Right lobe of liver (tissue), 6 donors: ENCODE results near the gene MEG3. TPM values are rescaled to one million over a fixed set of nuclear protein-coding genes. Genes with fewer than 3 reads are reported as not detected.

Experiments
- ATAC-seq, 4 donors: fragments of 200-7000 bp; cut with Tn5 transposase; one replicate each; pipeline ENCODE4 v1.9.1; 2020; ENCODE audit warnings: mild to moderate bottlenecking in 4 of 4, moderate library complexity in 4 of 4
- DNase-seq, 3 donors: peaks; one replicate each; pipeline ENCODE4 v3.0.0-alpha.2; 2020
- H3K27ac ChIP-seq, 3 donors: fragments of 200-600 bp; one replicate each; pipeline ENCODE4 v1.8.0; 2022
- H3K27me3 ChIP-seq, 2 donors: fragments of 200-600 bp; one replicate each; pipeline ENCODE4 v1.8.0; 2022
- H3K36me3 ChIP-seq, 4 donors: fragments of 200-600 bp; sonication (generic) in 1 of 4; one replicate each; pipeline versions ENCODE4 v1.5.1 to v1.8.0; 2017 to 2022; ENCODE audit warnings: control low read depth in 1 of 4
- H3K4me1 ChIP-seq, 4 donors: fragments of 200-600 bp; sonication (generic) in 1 of 4; one replicate each; pipeline versions ENCODE4 v1.5.1 to v1.8.0; 2017 to 2022; ENCODE audit warnings: control low read depth in 1 of 4
- H3K4me3 ChIP-seq, 3 donors: fragments of 200-600 bp; one replicate each; pipeline ENCODE4 v1.8.0; 2022
- H3K9me3 ChIP-seq, 4 donors: fragments of 200-600 bp; sonication (generic) in 1 of 4; one replicate each; pipeline versions ENCODE4 v1.5.1 to v1.8.0; 2017 to 2022; ENCODE audit warnings: control low read depth in 1 of 4
- POLR2A ChIP-seq: fragments of 450-650 bp; IDR thresholded peaks from one replicate; pipeline ENCODE4 v1.6.1; 2017; ENCODE audit warnings: antibody characterized with exemption, mild to moderate bottlenecking
- WGBS: methylation state at CpG from one replicate; pipeline ENCODE4 v1.1.6; 2018; ENCODE audit warnings: low coverage, low lambda C conversion rate; ENCODE audit not compliant: insufficient coverage; ENCODE audit errors: missing lambda C conversion rate; 5-methylcytosine and 5-hydroxymethylcytosine counted together
- intact Hi-C, 2 donors: fragments of 100-400 bp; cut with DNase I; formaldehyde crosslinking; loops; one replicate each; pipeline versions ENCODE4 v1.11.2 to v1.14.1; 2022
- total RNA-seq, 6 experiments: library from RNA; depleted of rRNA in 2 of 6; stranded (reverse); fragments of >200 nt in 2 of 6; fragmentation: NEBNext Ultra II Directional in 3 of 6; extraction: Animal tissue kit (Norgen Biotek cat#: 25700) in 3 of 6; gene quantifications; one replicate each; pipeline versions ENCODE4 v1.1.0 to v1.2.4, GENCODE V29; 2016 to 2023
- TF ChIP-seq, protein P1 (sequence below), 4 donors: fragments of 200-600 bp in 3 of 4; fragments of 450-650 bp in 1 of 4; IDR thresholded peaks; one replicate each; pipeline versions ENCODE4 v1.5.1 to v1.8.0; 2016 to 2022; ENCODE audit warnings: antibody characterized with exemption in 4 of 4, mild to moderate bottlenecking in 2 of 4
- donor health status: DM: no; HTN: yes; CAD: no.
- donor health status: DM: no; HTN: no; CAD: no.
- donor health status: DM: no; HTN: no; CAD: no.
- donor health status: DM: no; HTN: yes; CAD: no.
- donor health status: DM: no; HTN: yes; CAD: no.

The MEG3 gene
- total RNA-seq, 6 experiments from 2014 or later: 5.7 to 43.7 (median 23.9) TPM

DNA sequence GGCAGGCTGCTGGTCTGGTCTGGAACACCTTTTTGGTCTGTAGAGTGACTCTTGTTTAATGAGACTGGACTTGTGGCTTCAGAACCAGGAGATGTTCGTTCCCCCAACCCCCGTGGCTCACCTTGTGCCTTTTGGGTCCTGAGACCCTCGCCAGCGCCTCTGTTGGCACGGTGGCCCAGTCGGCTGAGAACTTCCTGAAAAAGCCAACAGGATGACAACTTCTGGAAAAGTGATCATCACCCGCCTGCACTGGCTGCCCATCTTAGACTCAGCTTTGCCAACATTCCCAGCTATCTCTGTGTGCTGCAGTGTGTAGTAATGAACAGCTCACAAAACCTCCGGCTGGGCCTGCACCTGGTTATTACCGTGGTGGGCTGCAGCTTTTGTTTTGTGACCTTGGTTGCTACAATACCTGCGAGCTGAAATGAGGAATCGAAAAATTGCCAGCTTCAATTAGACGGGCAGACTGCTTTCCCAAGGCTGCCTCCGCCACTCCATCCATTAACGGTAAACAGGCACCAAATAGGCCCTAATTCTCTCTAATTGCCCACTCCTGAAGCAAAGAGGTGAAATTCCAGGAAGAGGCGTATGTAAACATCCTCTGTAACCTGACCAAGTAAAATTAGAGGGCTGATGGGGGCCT, 16.0 kb downstream of the MEG3 start:
- intact Hi-C loops: no loop called here
- ATAC-seq: no peak
- H3K9me3 ChIP-seq: no peaks in the 10 kb centered on the region
- DNase-seq: no peak
- H3K27me3 ChIP-seq: no peaks in the 10 kb centered on the region
- TF ChIP-seq, protein P1, sequence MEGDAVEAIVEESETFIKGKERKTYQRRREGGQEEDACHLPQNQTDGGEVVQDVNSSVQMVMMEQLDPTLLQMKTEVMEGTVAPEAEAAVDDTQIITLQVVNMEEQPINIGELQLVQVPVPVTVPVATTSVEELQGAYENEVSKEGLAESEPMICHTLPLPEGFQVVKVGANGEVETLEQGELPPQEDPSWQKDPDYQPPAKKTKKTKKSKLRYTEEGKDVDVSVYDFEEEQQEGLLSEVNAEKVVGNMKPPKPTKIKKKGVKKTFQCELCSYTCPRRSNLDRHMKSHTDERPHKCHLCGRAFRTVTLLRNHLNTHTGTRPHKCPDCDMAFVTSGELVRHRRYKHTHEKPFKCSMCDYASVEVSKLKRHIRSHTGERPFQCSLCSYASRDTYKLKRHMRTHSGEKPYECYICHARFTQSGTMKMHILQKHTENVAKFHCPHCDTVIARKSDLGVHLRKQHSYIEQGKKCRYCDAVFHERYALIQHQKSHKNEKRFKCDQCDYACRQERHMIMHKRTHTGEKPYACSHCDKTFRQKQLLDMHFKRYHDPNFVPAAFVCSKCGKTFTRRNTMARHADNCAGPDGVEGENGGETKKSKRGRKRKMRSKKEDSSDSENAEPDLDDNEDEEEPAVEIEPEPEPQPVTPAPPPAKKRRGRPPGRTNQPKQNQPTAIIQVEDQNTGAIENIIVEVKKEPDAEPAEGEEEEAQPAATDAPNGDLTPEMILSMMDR (IDR thresholded peaks at IDR 0.05): no peak
- TF ChIP-seq POLR2A: no peak
- no peaks in the 10 kb centered on the region for H3K4me1 ChIP-seq
- WGBS: 53% methylated on average over 8 of the region's 15 CpGs
- no peak overlapping the region for H3K27ac ChIP-seq
- H3K36me3 ChIP-seq: no peaks in the 10 kb centered on the region
- H3K4me3 ChIP-seq: no peak overlapping the region

DNA sequence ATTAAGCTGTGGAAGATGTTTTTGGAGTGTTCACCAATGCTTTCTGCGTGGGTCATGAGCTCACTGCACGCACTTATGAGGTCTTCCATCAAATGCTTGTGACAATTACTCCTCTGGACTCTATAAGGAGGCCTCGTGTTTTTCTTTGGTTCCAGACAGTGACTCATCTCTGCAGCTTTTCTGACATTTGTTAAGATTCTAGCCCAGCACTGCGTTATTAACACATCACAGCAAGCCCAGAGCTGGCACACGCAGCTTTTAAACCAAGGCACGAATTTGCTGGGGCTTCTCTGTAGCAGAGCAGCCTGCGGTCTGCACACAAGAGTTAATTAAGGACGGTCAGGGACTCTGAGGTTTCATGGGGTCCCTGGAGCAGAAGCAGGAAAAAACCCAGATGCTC, 16.9 kb downstream of the MEG3 start:
- Histone ChIP-seq H3K4me1 (no peaks in the 10 kb centered on the region), H3K4me3 (no peak overlapping the region), H3K27ac (no peak overlapping the region), H3K36me3 (no peaks in the 10 kb centered on the region), H3K27me3 (no peaks in the 10 kb centered on the region), H3K9me3 (no peaks in the 10 kb centered on the region)
- DNase-seq (no peak), ATAC-seq (no peak)
- intact Hi-C loops: no loop called here
- TF ChIP-seq POLR2A: no peak
- TF ChIP-seq, protein P1 (IDR thresholded peaks at IDR 0.05): no peak
- 39% methylated on average over 8 of the region's 8 CpGs for WGBS

DNA sequence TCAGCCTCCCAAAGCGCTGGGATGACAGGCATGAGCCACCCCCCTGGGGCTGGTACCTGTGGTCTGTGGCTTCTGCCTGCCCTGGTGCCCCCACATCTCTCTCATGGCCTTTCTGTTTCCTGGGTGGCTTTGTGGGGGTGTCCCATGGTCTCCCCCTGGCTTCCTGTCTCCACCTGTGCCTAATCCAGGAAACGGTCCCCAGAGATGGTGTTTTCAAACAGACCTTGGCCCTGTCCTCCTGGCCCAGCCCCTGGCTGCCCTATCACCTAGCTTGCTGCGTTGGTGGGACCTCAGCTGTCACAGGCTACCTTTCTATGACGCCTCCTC, 18.1 kb downstream of the MEG3 start:
- DNase-seq (no peak), ATAC-seq (no peak)
- intact Hi-C loops: no loop called here
- WGBS: 36% methylated on average over 3 of the region's 4 CpGs
- TF ChIP-seq, protein P1 (IDR thresholded peaks at IDR 0.05): no peak
- no peak for TF ChIP-seq POLR2A
- Histone ChIP-seq H3K27me3 (no peaks in the 10 kb centered on the region), H3K36me3 (no peaks in the 10 kb centered on the region), H3K4me1 (no peaks in the 10 kb centered on the region), H3K27ac (no peak overlapping the region), H3K9me3 (no peaks in the 10 kb centered on the region), H3K4me3 (no peak overlapping the region)

DNA sequence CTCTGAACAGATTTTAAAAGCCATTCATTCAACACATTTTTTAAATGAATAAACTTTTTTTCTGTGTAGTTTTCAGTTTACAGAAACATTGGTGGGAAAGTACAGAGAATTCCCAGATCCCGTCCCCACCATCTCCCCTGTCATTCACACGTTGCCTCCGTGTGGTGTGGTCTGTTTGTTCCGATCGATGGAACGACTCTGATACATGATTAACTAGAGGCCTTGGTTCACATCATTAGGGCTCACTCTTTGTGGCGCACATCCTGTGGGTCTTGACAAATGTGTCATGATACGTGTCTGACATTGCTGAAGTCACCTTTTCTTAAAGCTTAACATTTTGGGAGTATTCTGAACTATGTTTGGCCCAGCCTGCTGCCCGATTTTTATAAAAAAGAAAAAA, 18.5 kb downstream of the MEG3 start:
- TF ChIP-seq, protein P1 (IDR thresholded peaks at IDR 0.05): no peak
- no peak for TF ChIP-seq POLR2A
- intact Hi-C loops: no loop called here
- Histone ChIP-seq H3K27me3 (no peaks in the 10 kb centered on the region), H3K4me1 (no peaks in the 10 kb centered on the region), H3K27ac (no peak overlapping the region), H3K4me3 (no peak overlapping the region), H3K9me3 (no peaks in the 10 kb centered on the region), H3K36me3 (no peaks in the 10 kb centered on the region)
- no peak for ATAC-seq
- WGBS: 27% methylated on average over 9 of the region's 9 CpGs
- no peak for DNase-seq

DNA sequence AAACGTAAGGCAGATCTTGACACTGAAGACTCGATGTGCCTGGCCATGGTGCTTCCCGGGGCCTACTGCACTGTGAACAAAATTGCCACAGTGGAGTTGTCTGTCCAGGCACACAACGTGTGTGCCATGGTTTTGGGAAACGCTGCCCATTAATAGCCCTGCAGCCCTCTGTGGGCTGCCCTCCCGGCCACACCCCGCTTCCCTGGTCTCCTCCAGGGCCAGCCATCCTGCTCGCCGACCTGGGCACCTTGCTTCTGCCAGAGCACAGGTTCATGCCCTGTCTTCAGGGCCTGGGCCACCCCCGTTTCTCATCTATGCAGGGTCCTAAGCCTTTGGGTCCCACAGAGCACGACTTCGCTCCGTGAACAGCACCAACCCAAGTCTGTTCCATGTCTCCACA, 18.9 kb downstream of the MEG3 start:
- no peaks in the 10 kb centered on the region for H3K36me3 ChIP-seq
- TF ChIP-seq POLR2A: no peak
- TF ChIP-seq, protein P1 (IDR thresholded peaks at IDR 0.05): no peak
- ATAC-seq (no peak), DNase-seq (no peak)
- H3K27me3 ChIP-seq: no peaks in the 10 kb centered on the region
- no peaks in the 10 kb centered on the region for H3K4me1 ChIP-seq
- WGBS: 72% methylated on average over 4 of the region's 13 CpGs
- H3K9me3 ChIP-seq: no peaks in the 10 kb centered on the region
- intact Hi-C loops: no loop called here
- H3K27ac ChIP-seq: no peak overlapping the region
- H3K4me3 ChIP-seq: no peak overlapping the region
